AG04450 (cell line): Measurements from ENCODE around the gene FGF7. TPM values are rescaled to one million over a fixed set of nuclear protein-coding genes. Genes with fewer than 3 reads are reported as not detected.

Source experiments
- CTCF ChIA-PET: fragments of 300-600, 350-600 bp; formaldehyde crosslinking; extraction: SDS; loops from one replicate; lab custom pipeline; 2022; ENCODE audit warnings: antibody characterized with exemption, inconsistent platforms; lab: Charles Lee
- POLR2A ChIA-PET: fragments of 350-600 bp; formaldehyde crosslinking; extraction: SDS; loops from one replicate; lab custom pipeline; 2021; ENCODE audit warnings: antibody characterized with exemption, inconsistent platforms; lab: Yijun Ruan, JAX
- DNase-seq: peaks from one replicate; pipeline ENCODE4 v3.0.0-alpha.2; 2011; ENCODE audit warnings: low read depth, low spot score
- H3K27ac ChIP-seq: one replicate; pipeline ENCODE4 v1.5.1; 2012; ENCODE audit warnings: low read depth, low read length, control low read depth
- H3K27me3 ChIP-seq: one replicate; pipeline ENCODE4 v1.6.0; 2012; ENCODE audit warnings: low read length; ENCODE audit not compliant: control insufficient read depth, insufficient read depth
- H3K4me3 ChIP-seq: 2 replicates; pipeline ENCODE4 v1.5.1; 2011; ENCODE audit warnings: mild to moderate bottlenecking, low read depth, low read length, control low read depth
- H3K9me3 ChIP-seq: 2 replicates; pipeline ENCODE4 v1.5.1; 2012; ENCODE audit warnings: low read length; ENCODE audit not compliant: control insufficient read depth, insufficient read depth
- CTCF ChIP-seq: IDR thresholded peaks from 2 replicates; pipeline ENCODE4 v1.5.1; 2011; ENCODE audit warnings: low read depth, low read length, control low read depth, inconsistent platforms
- polyA plus RNA-seq: library from polyadenylated mRNA; depleted of rRNA; stranded (reverse); fragments of >200 nt; gene quantifications from 2 replicates; pipeline ENCODE4 v1.2.3, GENCODE V29; 2011; rRNA removed

The FGF7 gene
- polyA plus RNA-seq, 1 experiment: 175 TPM

- no peak overlapping the region for H3K27ac ChIP-seq
- no peak for DNase-seq
- H3K9me3 ChIP-seq: no peaks in the 10 kb centered on the region
- ChIA-PET POLR2A (no interaction called here), CTCF (no interaction called here)
- no peak overlapping the region for H3K4me3 ChIP-seq
- H3K27me3 ChIP-seq: no peaks in the 10 kb centered on the region
- TF ChIP-seq CTCF: no peak
Measured at GRCh38 chr15:49530092-49530491, 107.0 kb downstream of the FGF7 start.

Other genes starting within 250 kb of the FGF7 start
- gene FAM227B, start 197.6 kb downstream of the FGF7 start, polyA plus RNA-seq: 5.1 and 6.1 TPM in 2 replicates
- gene DTWD1, start 197.8 kb downstream of the FGF7 start, polyA plus RNA-seq: 44.0 and 65.4 TPM in 2 replicates